ENCODE results near the gene TXNDC2.

DNA sequence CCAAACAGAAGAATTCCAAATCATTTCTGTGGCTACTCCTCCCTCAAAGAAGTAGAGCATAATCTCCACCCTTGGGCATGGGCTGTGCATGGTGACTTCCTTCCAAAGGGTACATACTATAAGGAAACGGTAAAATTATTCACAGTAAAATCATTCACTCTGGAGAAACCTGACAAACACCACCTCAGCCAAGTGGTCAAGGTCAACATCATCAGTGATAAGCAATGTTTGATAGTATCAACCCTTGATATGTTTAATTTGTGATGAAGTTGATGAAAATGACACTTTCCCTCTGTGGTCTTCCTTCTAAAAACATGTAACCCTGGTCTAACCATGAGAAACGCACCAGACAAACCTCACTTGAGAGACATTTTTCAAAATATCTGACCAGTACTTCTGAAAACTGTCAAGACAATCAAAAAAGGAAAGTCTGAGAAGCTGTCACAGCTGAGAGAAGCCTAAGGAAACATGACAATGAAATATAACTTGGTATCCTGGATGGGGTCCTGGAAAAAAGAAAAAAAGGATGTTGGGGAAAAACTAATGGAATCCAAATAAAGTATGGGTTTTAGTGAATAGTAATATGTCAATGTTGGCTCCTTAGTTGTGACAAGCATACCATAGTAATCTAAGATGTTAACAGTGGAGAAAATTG, 9.4 kb upstream of the TXNDC2 start:
- TF ChIP-seq POLR2A (IDR thresholded peaks at IDR 0.05) (no peak), CTCF (IDR thresholded peaks at IDR 0.05) (no peak), EP300 (IDR thresholded peaks at IDR 0.05; ENCODE audit: low read depth) (no peak)
